GM23338 (cell line): ENCODE results near the gene LDHD. TPM values are rescaled to one million over a fixed set of nuclear protein-coding genes. Genes with fewer than 3 reads are reported as not detected.

Experiments used
- ATAC-seq: fragments of 200-7000 bp; cut with Tn5 transposase; 3 replicates; pipeline ENCODE4 v1.9.1; 2020
- DNase-seq: peaks from one replicate; pipeline ENCODE4 v3.0.0-alpha.2; 2015; ENCODE audit warnings: low spot score
- H2AFZ ChIP-seq: fragments of 200-600 bp; sonication (generic); 2 replicates; pipeline ENCODE4 v1.8.0; 2016; ENCODE audit warnings: antibody characterized with exemption, mild to moderate bottlenecking, moderate library complexity
- H3F3A ChIP-seq: fragments of 200-600 bp; sonication (generic); replicated peaks from 2 replicates; pipeline ENCODE4 v1.8.0; 2017; ENCODE audit warnings: antibody characterized with exemption, mixed run types, low read depth
- H3K27ac ChIP-seq: fragments of 200-600 bp; sonication (generic); 2 replicates; pipeline ENCODE4 v1.6.1; 2016; ENCODE audit warnings: low read depth
- H3K27me3 ChIP-seq: fragments of 200-600 bp; sonication (generic); 2 replicates; pipeline ENCODE4 v1.8.0; 2016; ENCODE audit warnings: mild to moderate bottlenecking, mixed run types, moderate library complexity; ENCODE audit not compliant: insufficient read depth
- H3K36me3 ChIP-seq: fragments of 200-600 bp; sonication (generic); 2 replicates; pipeline ENCODE4 v1.8.0; 2016; ENCODE audit warnings: mild to moderate bottlenecking; ENCODE audit not compliant: insufficient read depth
- H3K4me1 ChIP-seq: fragments of 200-600 bp; sonication (generic); 2 replicates; pipeline ENCODE4 v1.8.0; 2016; ENCODE audit warnings: mild to moderate bottlenecking, moderate library complexity; ENCODE audit not compliant: insufficient read depth
- H3K4me2 ChIP-seq: fragments of 200-600 bp; sonication (generic); 2 replicates; pipeline ENCODE4 v1.7.1; 2017; ENCODE audit warnings: mixed run types
- H3K4me3 ChIP-seq: fragments of 200-600 bp; sonication (generic); 2 replicates; pipeline ENCODE4 v1.6.1; 2016; ENCODE audit warnings: mixed run types
- H3K79me2 ChIP-seq: fragments of 200-600 bp; sonication (generic); replicated peaks from 2 replicates; pipeline ENCODE4 v1.8.0; 2017; ENCODE audit warnings: mild to moderate bottlenecking; ENCODE audit not compliant: insufficient read depth
- H3K9me2 ChIP-seq: fragments of 200-600 bp; sonication (generic); 2 replicates; pipeline ENCODE4 v1.8.0; 2017; ENCODE audit not compliant: insufficient read depth
- H4K20me1 ChIP-seq: fragments of 200-600 bp; sonication (generic); replicated peaks from 2 replicates; pipeline ENCODE4 v1.8.0; 2017; ENCODE audit warnings: mild to moderate bottlenecking; ENCODE audit not compliant: insufficient read depth
- H3K27ac Mint-ChIP-seq: 2 replicates; pipeline ENCODE4 v1.8.0; 2020; ENCODE audit warnings: inconsistent platforms, mild to moderate bottlenecking, moderate library complexity, mixed read lengths
- H3K27me3 Mint-ChIP-seq: 3 replicates; pipeline ENCODE4 v1.8.0; 2022; ENCODE audit warnings: low read depth, mild to moderate bottlenecking, moderate library complexity, mixed read lengths, inconsistent platforms; ENCODE audit not compliant: insufficient read depth, poor library complexity
- H3K36me3 Mint-ChIP-seq: 3 replicates; pipeline ENCODE4 v1.8.0; 2021; ENCODE audit warnings: low read depth, mild to moderate bottlenecking, inconsistent platforms, moderate library complexity, mixed read lengths
- H3K4me1 Mint-ChIP-seq: 3 replicates; pipeline ENCODE4 v1.8.0; 2020; ENCODE audit warnings: mild to moderate bottlenecking, inconsistent platforms, mixed read lengths
- H3K4me3 Mint-ChIP-seq: 3 replicates; pipeline ENCODE4 v1.8.0; 2021; ENCODE audit warnings: moderate library complexity, mild to moderate bottlenecking, inconsistent platforms, mixed read lengths
- H3K9me3 Mint-ChIP-seq: 3 replicates; pipeline ENCODE4 v1.8.0; 2020; ENCODE audit warnings: moderate library complexity, mild to moderate bottlenecking, inconsistent platforms, mixed read lengths
- CREB1 ChIP-seq: fragments of 250-450 bp; sonication (Bioruptor Pico); IDR thresholded peaks from 2 replicates; pipeline ENCODE4 v1.5.0; 2020; ENCODE audit warnings: low read depth, mild to moderate bottlenecking, moderate library complexity
- JUNB ChIP-seq: IDR thresholded peaks from one replicate; pipeline ENCODE4 v1.6.1; 2016; ENCODE audit warnings: antibody characterized with exemption; ENCODE audit not compliant: unreplicated experiment
- NANOG ChIP-seq: IDR thresholded peaks from 2 replicates; pipeline ENCODE4 v1.6.1; 2016; ENCODE audit warnings: antibody characterized with exemption, borderline replicate concordance
- POLR2AphosphoS5 ChIP-seq: IDR thresholded peaks from 2 replicates; pipeline ENCODE4 v1.6.1; 2016; ENCODE audit warnings: antibody characterized with exemption, low read depth
- STAT1 ChIP-seq: IDR thresholded peaks from one replicate; pipeline ENCODE4 v1.6.1; 2016; ENCODE audit warnings: antibody characterized with exemption; ENCODE audit not compliant: unreplicated experiment
- ZNF331 ChIP-seq: fragments of 250-450 bp; sonication (Bioruptor Pico); IDR thresholded peaks from 2 replicates; pipeline ENCODE4 v1.5.0; 2020; ENCODE audit warnings: low read depth, mild to moderate bottlenecking, moderate library complexity
- polyA plus RNA-seq: library from polyadenylated mRNA; unstranded; fragments of >200 nt; fragmentation: Nextera tagmentation; extraction: Ambion mirVana; gene quantifications from 2 replicates; pipeline ENCODE4 v1.2.1, GENCODE V29; 2016
- total RNA-seq: library from RNA; depleted of rRNA; stranded (reverse); fragments of >200 nt; shearing (Covaris generic); gene quantifications from 2 replicates; pipeline ENCODE4 v1.2.3, GENCODE V29; 2014
- TF ChIP-seq, protein P1 (sequence below): fragments of 250-450 bp; sonication (Bioruptor Pico); IDR thresholded peaks from 2 replicates; pipeline ENCODE4 v1.5.0; 2020; ENCODE audit warnings: mild to moderate bottlenecking, moderate library complexity
- TF ChIP-seq, protein P2 (sequence below): IDR thresholded peaks from one replicate; pipeline ENCODE4 v1.6.1; 2018; ENCODE audit warnings: antibody characterized with exemption; ENCODE audit not compliant: unreplicated experiment
- TF ChIP-seq, protein P3 (sequence below), 2 experiments: fragments of 200-600 bp in 1 of 2; sonication (generic) in 1 of 2; conservative IDR thresholded peaks; 2 replicates each; pipeline versions ENCODE4 v1.5.1 to v1.6.1; 2016 to 2017; ENCODE audit warnings: antibody characterized with exemption in 2 of 2, low read depth in 2 of 2, mild to moderate bottlenecking in 2 of 2, moderate library complexity in 1 of 2

The LDHD gene
- total and polyA plus RNA-seq, 2 experiments from 2014 or later: 5.0 to 7.7 TPM

DNA sequence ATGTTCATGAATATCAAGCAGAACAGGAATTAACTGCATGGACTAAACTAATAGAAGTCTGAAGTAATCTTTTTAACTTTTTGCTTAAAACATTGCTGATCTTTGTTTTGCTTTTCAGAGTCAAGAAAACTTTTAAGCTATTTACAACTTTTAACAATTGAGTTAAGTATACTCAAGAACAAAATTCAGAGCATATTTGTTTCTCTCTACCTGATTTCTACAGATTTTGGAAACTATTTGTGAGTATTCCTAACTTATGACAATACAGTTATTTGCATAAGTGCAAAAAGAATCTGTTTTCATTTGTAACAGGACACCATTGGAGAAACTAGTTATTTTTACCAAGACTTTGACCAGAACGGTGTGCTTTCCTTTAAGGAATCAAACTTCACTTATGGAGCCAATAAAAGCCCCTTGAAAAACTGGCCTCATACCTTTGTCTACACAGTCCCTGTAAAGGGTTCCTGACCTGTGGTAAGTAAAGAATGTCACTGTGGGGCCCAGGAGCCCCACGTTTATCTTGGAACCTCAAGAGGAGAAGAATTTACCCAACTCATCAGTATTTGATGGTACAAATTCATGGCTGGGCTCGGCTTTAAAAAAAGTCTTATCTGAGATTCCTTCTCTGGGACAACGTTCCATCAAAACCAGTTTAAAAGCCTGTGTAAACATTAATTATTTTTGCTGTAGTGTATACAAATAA, 11.3 kb upstream of the LDHD start (continued):
- TF ChIP-seq, protein P1, sequence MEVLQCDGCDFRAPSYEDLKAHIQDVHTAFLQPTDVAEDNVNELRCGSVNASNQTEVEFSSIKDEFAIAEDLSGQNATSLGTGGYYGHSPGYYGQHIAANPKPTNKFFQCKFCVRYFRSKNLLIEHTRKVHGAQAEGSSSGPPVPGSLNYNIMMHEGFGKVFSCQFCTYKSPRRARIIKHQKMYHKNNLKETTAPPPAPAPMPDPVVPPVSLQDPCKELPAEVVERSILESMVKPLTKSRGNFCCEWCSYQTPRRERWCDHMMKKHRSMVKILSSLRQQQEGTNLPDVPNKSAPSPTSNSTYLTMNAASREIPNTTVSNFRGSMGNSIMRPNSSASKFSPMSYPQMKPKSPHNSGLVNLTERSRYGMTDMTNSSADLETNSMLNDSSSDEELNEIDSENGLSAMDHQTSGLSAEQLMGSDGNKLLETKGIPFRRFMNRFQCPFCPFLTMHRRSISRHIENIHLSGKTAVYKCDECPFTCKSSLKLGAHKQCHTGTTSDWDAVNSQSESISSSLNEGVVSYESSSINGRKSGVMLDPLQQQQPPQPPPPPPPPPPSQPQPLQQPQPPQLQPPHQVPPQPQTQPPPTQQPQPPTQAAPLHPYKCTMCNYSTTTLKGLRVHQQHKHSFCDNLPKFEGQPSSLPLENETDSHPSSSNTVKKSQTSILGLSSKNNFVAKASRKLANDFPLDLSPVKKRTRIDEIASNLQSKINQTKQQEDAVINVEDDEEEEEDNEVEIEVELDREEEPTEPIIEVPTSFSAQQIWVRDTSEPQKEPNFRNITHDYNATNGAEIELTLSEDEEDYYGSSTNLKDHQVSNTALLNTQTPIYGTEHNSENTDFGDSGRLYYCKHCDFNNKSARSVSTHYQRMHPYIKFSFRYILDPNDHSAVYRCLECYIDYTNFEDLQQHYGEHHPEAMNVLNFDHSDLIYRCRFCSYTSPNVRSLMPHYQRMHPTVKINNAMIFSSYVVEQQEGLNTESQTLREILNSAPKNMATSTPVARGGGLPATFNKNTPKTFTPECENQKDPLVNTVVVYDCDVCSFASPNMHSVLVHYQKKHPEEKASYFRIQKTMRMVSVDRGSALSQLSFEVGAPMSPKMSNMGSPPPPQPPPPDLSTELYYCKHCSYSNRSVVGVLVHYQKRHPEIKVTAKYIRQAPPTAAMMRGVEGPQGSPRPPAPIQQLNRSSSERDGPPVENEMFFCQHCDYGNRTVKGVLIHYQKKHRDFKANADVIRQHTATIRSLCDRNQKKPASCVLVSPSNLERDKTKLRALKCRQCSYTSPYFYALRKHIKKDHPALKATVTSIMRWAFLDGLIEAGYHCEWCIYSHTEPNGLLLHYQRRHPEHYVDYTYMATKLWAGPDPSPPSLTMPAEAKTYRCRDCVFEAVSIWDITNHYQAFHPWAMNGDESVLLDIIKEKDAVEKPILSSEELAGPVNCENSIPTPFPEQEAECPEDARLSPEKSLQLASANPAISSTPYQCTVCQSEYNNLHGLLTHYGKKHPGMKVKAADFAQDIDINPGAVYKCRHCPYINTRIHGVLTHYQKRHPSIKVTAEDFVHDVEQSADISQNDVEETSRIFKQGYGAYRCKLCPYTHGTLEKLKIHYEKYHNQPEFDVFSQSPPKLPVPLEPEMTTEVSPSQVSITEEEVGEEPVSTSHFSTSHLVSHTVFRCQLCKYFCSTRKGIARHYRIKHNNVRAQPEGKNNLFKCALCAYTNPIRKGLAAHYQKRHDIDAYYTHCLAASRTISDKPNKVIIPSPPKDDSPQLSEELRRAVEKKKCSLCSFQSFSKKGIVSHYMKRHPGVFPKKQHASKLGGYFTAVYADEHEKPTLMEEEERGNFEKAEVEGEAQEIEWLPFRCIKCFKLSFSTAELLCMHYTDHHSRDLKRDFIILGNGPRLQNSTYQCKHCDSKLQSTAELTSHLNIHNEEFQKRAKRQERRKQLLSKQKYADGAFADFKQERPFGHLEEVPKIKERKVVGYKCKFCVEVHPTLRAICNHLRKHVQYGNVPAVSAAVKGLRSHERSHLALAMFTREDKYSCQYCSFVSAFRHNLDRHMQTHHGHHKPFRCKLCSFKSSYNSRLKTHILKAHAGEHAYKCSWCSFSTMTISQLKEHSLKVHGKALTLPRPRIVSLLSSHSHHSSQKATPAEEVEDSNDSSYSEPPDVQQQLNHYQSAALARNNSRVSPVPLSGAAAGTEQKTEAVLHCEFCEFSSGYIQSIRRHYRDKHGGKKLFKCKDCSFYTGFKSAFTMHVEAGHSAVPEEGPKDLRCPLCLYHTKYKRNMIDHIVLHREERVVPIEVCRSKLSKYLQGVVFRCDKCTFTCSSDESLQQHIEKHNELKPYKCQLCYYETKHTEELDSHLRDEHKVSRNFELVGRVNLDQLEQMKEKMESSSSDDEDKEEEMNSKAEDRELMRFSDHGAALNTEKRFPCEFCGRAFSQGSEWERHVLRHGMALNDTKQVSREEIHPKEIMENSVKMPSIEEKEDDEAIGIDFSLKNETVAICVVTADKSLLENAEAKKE (CRISPR knock-in tag): no peak
- TF ChIP-seq JUNB (no peak), POLR2AphosphoS5 (no peak)

- peaks cover 17% of the 10 kb centered on the region for H3K4me1 Mint-ChIP-seq
- no peaks in the 10 kb centered on the region for H4K20me1 ChIP-seq
- DNase-seq: no peak
- TF ChIP-seq POLR2AphosphoS5 (no peak), JUNB (no peak), ZNF331 (no peak), STAT1 (no peak), CREB1 (CRISPR knock-in tag) (no peak), NANOG (no peak)
- TF ChIP-seq, protein P2, sequence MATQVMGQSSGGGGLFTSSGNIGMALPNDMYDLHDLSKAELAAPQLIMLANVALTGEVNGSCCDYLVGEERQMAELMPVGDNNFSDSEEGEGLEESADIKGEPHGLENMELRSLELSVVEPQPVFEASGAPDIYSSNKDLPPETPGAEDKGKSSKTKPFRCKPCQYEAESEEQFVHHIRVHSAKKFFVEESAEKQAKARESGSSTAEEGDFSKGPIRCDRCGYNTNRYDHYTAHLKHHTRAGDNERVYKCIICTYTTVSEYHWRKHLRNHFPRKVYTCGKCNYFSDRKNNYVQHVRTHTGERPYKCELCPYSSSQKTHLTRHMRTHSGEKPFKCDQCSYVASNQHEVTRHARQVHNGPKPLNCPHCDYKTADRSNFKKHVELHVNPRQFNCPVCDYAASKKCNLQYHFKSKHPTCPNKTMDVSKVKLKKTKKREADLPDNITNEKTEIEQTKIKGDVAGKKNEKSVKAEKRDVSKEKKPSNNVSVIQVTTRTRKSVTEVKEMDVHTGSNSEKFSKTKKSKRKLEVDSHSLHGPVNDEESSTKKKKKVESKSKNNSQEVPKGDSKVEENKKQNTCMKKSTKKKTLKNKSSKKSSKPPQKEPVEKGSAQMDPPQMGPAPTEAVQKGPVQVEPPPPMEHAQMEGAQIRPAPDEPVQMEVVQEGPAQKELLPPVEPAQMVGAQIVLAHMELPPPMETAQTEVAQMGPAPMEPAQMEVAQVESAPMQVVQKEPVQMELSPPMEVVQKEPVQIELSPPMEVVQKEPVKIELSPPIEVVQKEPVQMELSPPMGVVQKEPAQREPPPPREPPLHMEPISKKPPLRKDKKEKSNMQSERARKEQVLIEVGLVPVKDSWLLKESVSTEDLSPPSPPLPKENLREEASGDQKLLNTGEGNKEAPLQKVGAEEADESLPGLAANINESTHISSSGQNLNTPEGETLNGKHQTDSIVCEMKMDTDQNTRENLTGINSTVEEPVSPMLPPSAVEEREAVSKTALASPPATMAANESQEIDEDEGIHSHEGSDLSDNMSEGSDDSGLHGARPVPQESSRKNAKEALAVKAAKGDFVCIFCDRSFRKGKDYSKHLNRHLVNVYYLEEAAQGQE: no peak
- TF ChIP-seq, protein P3, sequence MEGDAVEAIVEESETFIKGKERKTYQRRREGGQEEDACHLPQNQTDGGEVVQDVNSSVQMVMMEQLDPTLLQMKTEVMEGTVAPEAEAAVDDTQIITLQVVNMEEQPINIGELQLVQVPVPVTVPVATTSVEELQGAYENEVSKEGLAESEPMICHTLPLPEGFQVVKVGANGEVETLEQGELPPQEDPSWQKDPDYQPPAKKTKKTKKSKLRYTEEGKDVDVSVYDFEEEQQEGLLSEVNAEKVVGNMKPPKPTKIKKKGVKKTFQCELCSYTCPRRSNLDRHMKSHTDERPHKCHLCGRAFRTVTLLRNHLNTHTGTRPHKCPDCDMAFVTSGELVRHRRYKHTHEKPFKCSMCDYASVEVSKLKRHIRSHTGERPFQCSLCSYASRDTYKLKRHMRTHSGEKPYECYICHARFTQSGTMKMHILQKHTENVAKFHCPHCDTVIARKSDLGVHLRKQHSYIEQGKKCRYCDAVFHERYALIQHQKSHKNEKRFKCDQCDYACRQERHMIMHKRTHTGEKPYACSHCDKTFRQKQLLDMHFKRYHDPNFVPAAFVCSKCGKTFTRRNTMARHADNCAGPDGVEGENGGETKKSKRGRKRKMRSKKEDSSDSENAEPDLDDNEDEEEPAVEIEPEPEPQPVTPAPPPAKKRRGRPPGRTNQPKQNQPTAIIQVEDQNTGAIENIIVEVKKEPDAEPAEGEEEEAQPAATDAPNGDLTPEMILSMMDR (conservative IDR thresholded peaks at IDR 0.05; ENCODE audit: low read depth in 2 of 2): no peak
These were observed 6.0 kb upstream of the LDHD start for GRCh38 chr16:75122609-75123008.

More at GRCh38 chr16:75122609-75123008, 6.0 kb upstream of the LDHD start:
- H3K36me3 ChIP-seq: peaks cover 10% of the 10 kb centered on the region
- peaks cover 19% of the 10 kb centered on the region for H3K4me1 ChIP-seq
- no peak overlapping the region for H3K27ac ChIP-seq
- H3F3A ChIP-seq: no peaks in the 10 kb centered on the region
- no peak for ATAC-seq
- H3K9me2 ChIP-seq: no peaks in the 10 kb centered on the region
- no peak overlapping the region for H3K4me3 ChIP-seq
- H3K27ac Mint-ChIP-seq: no peak overlapping the region
- peaks cover 60% of the 10 kb centered on the region for H3K9me3 Mint-ChIP-seq
- H3K79me2 ChIP-seq: no peaks in the 10 kb centered on the region
- H3K36me3 Mint-ChIP-seq: peaks cover 27% of the 10 kb centered on the region; the same call in 2 of the 3 replicates
- H3K27me3 Mint-ChIP-seq: peaks cover 5% of the 10 kb centered on the region
- no peak overlapping the region for H3K4me2 ChIP-seq
- H3K4me3 Mint-ChIP-seq: no peak overlapping the region
- no peak overlapping the region for H2AFZ ChIP-seq
- H3K27me3 ChIP-seq: no peaks in the 10 kb centered on the region
